Astrocyte (in vitro differentiated cells and primary cell): ENCODE results near the gene ACTN1. TPM values are rescaled to one million over a fixed set of nuclear protein-coding genes. Genes with fewer than 3 reads are reported as not detected.

Experiments
- DNase-seq: peaks from one replicate; pipeline ENCODE4 v3.0.0-alpha.2; 2010; ENCODE audit warnings: low read depth
- FAIRE-seq: peaks from 2 replicates; lab custom pipeline; 2011; peaks lifted over from hg19 to GRCh38; lab: Jason Lieb, UNC
- H2AFZ ChIP-seq: 2 replicates; pipeline ENCODE4 v1.6.0; 2012; ENCODE audit warnings: low read depth, low read length, inconsistent platforms
- H3K27ac ChIP-seq: 2 replicates; pipeline ENCODE4 v1.5.1; 2011; ENCODE audit warnings: low read depth, low read length, inconsistent platforms
- H3K27me3 ChIP-seq: 2 replicates; pipeline ENCODE4 v1.6.0; 2011; ENCODE audit warnings: low read length, inconsistent platforms; ENCODE audit not compliant: insufficient read depth
- H3K36me3 ChIP-seq: 2 replicates; pipeline ENCODE4 v1.5.1; 2011; ENCODE audit warnings: low read length, inconsistent platforms; ENCODE audit not compliant: insufficient read depth
- H3K4me1 ChIP-seq: 2 replicates; pipeline ENCODE4 v1.5.1; 2011; ENCODE audit warnings: low read length, inconsistent platforms; ENCODE audit not compliant: insufficient read depth
- H3K4me2 ChIP-seq: 2 replicates; pipeline ENCODE4 v1.6.0; 2012; ENCODE audit warnings: low read length, inconsistent platforms
- H3K4me3 ChIP-seq: 2 replicates; pipeline ENCODE4 v1.5.1; 2011; ENCODE audit warnings: low read depth, mild to moderate bottlenecking, low read length, inconsistent platforms; ENCODE audit not compliant: insufficient read depth
- H3K79me2 ChIP-seq: 2 replicates; pipeline ENCODE4 v1.6.0; 2012; ENCODE audit warnings: mild to moderate bottlenecking, low read length, inconsistent platforms; ENCODE audit not compliant: insufficient read depth
- H3K9ac ChIP-seq: 2 replicates; pipeline ENCODE4 v1.6.0; 2012; ENCODE audit warnings: mild to moderate bottlenecking, low read length, inconsistent platforms
- H3K9me3 ChIP-seq: 2 replicates; pipeline ENCODE4 v1.5.1; 2012; ENCODE audit warnings: low read depth, mild to moderate bottlenecking, low read length, inconsistent platforms; ENCODE audit not compliant: insufficient read depth
- H4K20me1 ChIP-seq: 2 replicates; pipeline ENCODE4 v1.6.0; 2012; ENCODE audit warnings: low read length, inconsistent platforms; ENCODE audit not compliant: insufficient read depth
- H3K27ac Mint-ChIP-seq: one replicate; pipeline ENCODE4 v1.8.0; 2021; ENCODE audit warnings: mild to moderate bottlenecking, mixed read lengths; ENCODE audit not compliant: unreplicated experiment
- H3K27me3 Mint-ChIP-seq: one replicate; pipeline ENCODE4 v1.8.0; 2021; ENCODE audit warnings: low read depth, mixed read lengths; ENCODE audit not compliant: unreplicated experiment
- H3K36me3 Mint-ChIP-seq: one replicate; pipeline ENCODE4 v1.8.0; 2021; ENCODE audit warnings: low read depth, mixed read lengths; ENCODE audit not compliant: unreplicated experiment
- H3K4me1 Mint-ChIP-seq: one replicate; pipeline ENCODE4 v1.8.0; 2021; ENCODE audit warnings: low read depth, mixed read lengths; ENCODE audit not compliant: unreplicated experiment
- H3K4me3 Mint-ChIP-seq: one replicate; pipeline ENCODE4 v1.8.0; 2021; ENCODE audit warnings: mild to moderate bottlenecking, moderate library complexity, mixed read lengths; ENCODE audit not compliant: unreplicated experiment
- H3K9me3 Mint-ChIP-seq: one replicate; pipeline ENCODE4 v1.8.0; 2021; ENCODE audit warnings: mild to moderate bottlenecking, mixed read lengths; ENCODE audit not compliant: unreplicated experiment
- CTCF ChIP-seq: IDR thresholded peaks from 2 replicates; pipeline ENCODE4 v1.5.1; 2011; ENCODE audit warnings: low read depth, mild to moderate bottlenecking, inconsistent platforms, low read length, moderate library complexity; ENCODE audit not compliant: insufficient read depth
- EZH2 ChIP-seq: IDR thresholded peaks from 2 replicates; pipeline ENCODE4 v1.6.1; 2012; ENCODE audit warnings: mild to moderate bottlenecking, low read length, inconsistent platforms; ENCODE audit not compliant: insufficient read depth
- total RNA-seq: library from RNA; stranded (reverse); gene quantifications from 2 replicates; pipeline ENCODE4 v1.2.1, GENCODE V29; 2021

Gene ACTN1
- total RNA-seq, 1 donor from 2014 or later: 1,163 TPM

GRCh38 chr14:68964300-68965093 lies 14.6 kb downstream of the ACTN1 start:
- Histone ChIP-seq H4K20me1 (peaks cover 100% of the 10 kb centered on the region), H2AFZ (no peak overlapping the region), H3K27ac (no peak overlapping the region), H3K4me1 (peaks cover 78% of the 10 kb centered on the region), H3K4me2 (peak overlapping the region; percentile 48), H3K4me3 (no peak overlapping the region), H3K9ac (peak overlapping the region; percentile 18), H3K79me2 (peaks cover 100% of the 10 kb centered on the region), H3K9me3 (no peaks in the 10 kb centered on the region), H3K36me3 (peaks cover 32% of the 10 kb centered on the region), H3K27me3 (no peaks in the 10 kb centered on the region)
- FAIRE-seq (no peak), DNase-seq (no peak)
- TF ChIP-seq CTCF (no peak), EZH2 (no peak)
- Mint-ChIP-seq H3K27ac (peak overlapping the region; percentile 69), H3K36me3 (peaks cover 21% of the 10 kb centered on the region), H3K27me3 (no peaks in the 10 kb centered on the region), H3K9me3 (no peaks in the 10 kb centered on the region), H3K4me1 (peaks cover 83% of the 10 kb centered on the region), H3K4me3 (peak overlapping the region; percentile 76)

DNA sequence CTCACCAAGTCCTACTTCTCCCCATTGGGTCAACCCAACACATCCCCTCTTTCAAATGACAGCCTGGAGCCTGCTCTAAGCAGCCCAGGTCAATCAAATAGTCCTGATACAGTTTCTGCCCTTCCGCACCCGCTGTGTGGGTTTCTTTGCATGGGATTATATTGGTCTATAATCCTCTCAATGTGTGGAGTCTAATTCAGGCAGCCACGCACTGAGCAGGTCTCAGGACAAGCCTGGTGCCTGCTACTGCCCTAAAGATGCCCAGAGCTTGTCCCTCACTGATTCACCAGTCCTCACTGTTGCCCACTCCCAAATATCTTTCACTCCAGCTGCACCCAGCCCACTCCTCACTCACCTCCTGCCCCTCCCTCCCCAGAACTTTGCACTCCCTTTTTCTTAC lies 16.4 kb downstream of the ACTN1 start:
- TF ChIP-seq CTCF (no peak), EZH2 (no peak)
- no peaks in the 10 kb centered on the region for H3K27me3 Mint-ChIP-seq
- Histone ChIP-seq H3K4me3 (no peak overlapping the region), H4K20me1 (peaks cover 100% of the 10 kb centered on the region), H2AFZ (no peak overlapping the region), H3K27me3 (no peaks in the 10 kb centered on the region), H3K4me2 (peak overlapping the region; percentile 47), H3K79me2 (peaks cover 100% of the 10 kb centered on the region), H3K36me3 (peaks cover 30% of the 10 kb centered on the region), H3K4me1 (peaks cover 79% of the 10 kb centered on the region), H3K9me3 (no peaks in the 10 kb centered on the region), H3K27ac (peak overlapping the region; percentile 72), H3K9ac (peak overlapping the region; percentile 53)
- FAIRE-seq (peak; percentile 17), DNase-seq (no peak)
- peaks cover 82% of the 10 kb centered on the region for H3K4me1 Mint-ChIP-seq
- H3K27ac Mint-ChIP-seq: peak overlapping the region; percentile 87
- H3K9me3 Mint-ChIP-seq: no peaks in the 10 kb centered on the region
- peaks cover 21% of the 10 kb centered on the region for H3K36me3 Mint-ChIP-seq
- peak overlapping the region; percentile 71 for H3K4me3 Mint-ChIP-seq
